IgD-negative memory B cell (primary cell): ENCODE measurements around the gene STEAP2. TPM values are rescaled to one million over a fixed set of nuclear protein-coding genes. Genes with fewer than 3 reads are reported as not detected.
A peak's percentile ranks its signal among the peaks of the same experiment; 100 is the strongest.

Experiments
- H3K27ac Mint-ChIP-seq, 3 donors: one replicate each; pipeline ENCODE4 v1.8.0; 2020 to 2022; ENCODE audit warnings: mild to moderate bottlenecking in 3 of 3, mixed read lengths in 3 of 3, moderate library complexity in 1 of 3
- H3K27me3 Mint-ChIP-seq: one replicate; pipeline ENCODE4 v1.8.0; 2021; ENCODE audit warnings: mixed read lengths
- H3K36me3 Mint-ChIP-seq: one replicate; pipeline ENCODE4 v1.8.0; 2020; ENCODE audit warnings: mild to moderate bottlenecking, mixed read lengths
- H3K4me1 Mint-ChIP-seq, 3 donors: one replicate each; pipeline ENCODE4 v1.8.0; 2020 to 2022; ENCODE audit warnings: mixed read lengths in 3 of 3, mild to moderate bottlenecking in 1 of 3
- H3K4me3 Mint-ChIP-seq, 4 donors: one replicate each; pipeline ENCODE4 v1.8.0; 2020 to 2022; ENCODE audit warnings: mild to moderate bottlenecking in 4 of 4, mixed read lengths in 4 of 4, moderate library complexity in 3 of 4
- H3K9me3 Mint-ChIP-seq, 3 donors: one replicate each; pipeline ENCODE4 v1.8.0; 2020 to 2021; ENCODE audit warnings: mixed read lengths in 3 of 3, mild to moderate bottlenecking in 1 of 3
- polyA plus RNA-seq: library from polyadenylated mRNA; unstranded; fragments of 300-500 nt; fragmentation: Illumina TruSeq; gene quantifications from one replicate; pipeline ENCODE4 v1.2.3, GENCODE V29; 2021

STEAP2 gene
- not detected for polyA plus RNA-seq

GRCh38 chr7:90211391-90212148 is at the start of gene STEAP2:
STEAP2 (plus strand) TSS chr7:90211740; CDS start chr7:90225083, 13,343 bp downstream.
- no peak within 1 kb of the TSS for H3K27ac Mint-ChIP-seq
- peaks cover 0 to 10% (median 4%) of the 10 kb centered on the region in 3 donors for H3K4me1 Mint-ChIP-seq
- peak within 1 kb of the TSS in 3 of 4 donors; percentile 56 to 88 (median 62) for H3K4me3 Mint-ChIP-seq
- H3K27me3 Mint-ChIP-seq: peaks cover 11% of the 10 kb centered on the region
- H3K9me3 Mint-ChIP-seq: no peaks in the 10 kb centered on the region
- no peaks in the 10 kb centered on the region for H3K36me3 Mint-ChIP-seq

DNA sequence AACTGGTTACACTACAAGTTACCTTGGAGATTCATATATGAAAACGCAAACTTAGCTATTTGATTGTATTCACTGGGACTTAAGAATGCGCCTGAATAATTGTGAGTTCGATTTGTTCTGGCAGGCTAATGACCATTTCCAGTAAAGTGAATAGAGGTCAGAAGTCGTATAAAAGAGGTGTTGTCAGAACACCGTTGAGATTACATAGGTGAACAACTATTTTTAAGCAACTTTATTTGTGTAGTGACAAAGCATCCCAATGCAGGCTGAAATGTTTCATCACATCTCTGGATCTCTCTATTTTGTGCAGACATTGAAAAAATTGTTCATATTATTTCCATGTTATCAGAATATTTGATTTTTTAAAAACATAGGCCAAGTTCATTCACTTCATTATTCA is 48.0 kb upstream of the STEAP2 start:
- Mint-ChIP-seq H3K27ac (no peak overlapping the region), H3K4me1 (no peaks in the 10 kb centered on the region), H3K36me3 (no peaks in the 10 kb centered on the region), H3K27me3 (peaks cover 12% of the 10 kb centered on the region), H3K9me3 (no peaks in the 10 kb centered on the region), H3K4me3 (no peak overlapping the region)

DNA sequence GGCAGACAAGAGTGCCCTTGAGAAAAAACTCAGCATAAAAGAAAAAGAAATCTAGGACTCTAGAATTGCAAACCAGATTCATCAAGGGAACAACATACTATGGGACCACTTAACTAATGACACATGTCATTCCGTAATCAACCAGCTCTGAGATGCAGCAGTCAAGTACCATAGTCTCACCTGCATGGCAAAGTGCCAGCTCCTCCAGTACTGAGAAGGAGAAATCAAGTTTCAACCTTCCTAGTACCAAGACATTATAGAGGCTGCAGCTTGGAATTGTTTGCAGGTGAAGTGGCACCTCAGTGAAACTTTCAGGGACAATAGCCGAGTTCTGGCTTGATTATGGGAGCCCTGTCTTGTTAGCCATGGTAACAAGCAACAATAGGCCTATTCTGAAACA is 45.8 kb upstream of the STEAP2 start:
- no peaks in the 10 kb centered on the region for H3K36me3 Mint-ChIP-seq

DNA sequence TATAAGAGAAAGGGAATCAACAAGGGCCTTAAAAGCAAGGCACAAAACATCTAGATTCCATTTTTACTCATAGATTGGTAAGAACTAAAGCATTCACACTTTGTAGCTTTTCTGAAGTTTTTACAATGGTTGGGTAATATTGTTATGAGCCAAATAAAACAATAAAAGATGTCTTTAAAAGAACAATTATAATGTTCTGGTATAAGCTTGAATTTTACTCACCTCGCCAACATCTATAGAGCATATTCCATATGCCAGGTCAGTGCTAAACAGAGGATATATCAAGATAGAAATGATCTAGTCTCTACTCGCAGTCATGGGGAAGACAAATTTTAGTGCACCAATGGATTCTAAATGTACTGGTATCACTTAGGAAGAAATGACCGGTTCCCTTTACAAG is 45.4 kb upstream of the STEAP2 start:
- H3K4me1 Mint-ChIP-seq: no peaks in the 10 kb centered on the region
- H3K36me3 Mint-ChIP-seq: no peaks in the 10 kb centered on the region
- peaks cover 0 to 4% (median 3%) of the 10 kb centered on the region in 3 donors for H3K9me3 Mint-ChIP-seq
- no peak overlapping the region for H3K27ac Mint-ChIP-seq
- peaks cover 13% of the 10 kb centered on the region for H3K27me3 Mint-ChIP-seq
- H3K4me3 Mint-ChIP-seq: no peak overlapping the region

More for the DNA sequence above, 45.8 kb upstream of the STEAP2 start:
- Mint-ChIP-seq H3K9me3 (peaks cover 0 to 4% (median 0%) of the 10 kb centered on the region in 3 donors), H3K4me3 (no peak overlapping the region), H3K4me1 (no peaks in the 10 kb centered on the region), H3K27ac (no peak overlapping the region), H3K27me3 (peaks cover 12% of the 10 kb centered on the region)

- Mint-ChIP-seq H3K9me3 (peaks cover 0 to 4% (median 3%) of the 10 kb centered on the region in 3 donors), H3K27ac (no peak overlapping the region), H3K4me3 (no peak overlapping the region), H3K36me3 (no peaks in the 10 kb centered on the region), H3K27me3 (peaks cover 15% of the 10 kb centered on the region), H3K4me1 (no peaks in the 10 kb centered on the region)
Measured at GRCh38 chr7:90167361-90167760, 44.2 kb upstream of the STEAP2 start.

DNA sequence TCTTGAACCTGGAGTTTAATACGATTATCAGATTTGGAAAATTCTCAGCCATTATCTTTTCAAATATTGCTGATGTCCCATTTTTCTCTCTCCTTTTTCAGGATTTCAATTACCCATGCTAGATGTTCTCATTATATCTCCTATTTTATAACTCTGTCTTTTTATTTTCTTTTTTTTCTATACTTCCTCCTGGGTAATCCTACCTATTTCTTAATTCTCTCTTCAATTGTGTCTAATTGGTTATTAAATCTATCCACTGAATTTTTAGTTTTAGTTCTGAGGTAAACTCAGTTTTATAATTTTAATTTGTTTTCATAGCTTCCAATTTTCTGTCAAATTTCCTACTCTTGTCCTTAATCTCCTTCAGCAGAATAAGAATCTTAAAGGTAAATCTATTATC is 41.6 kb upstream of the STEAP2 start:
- Mint-ChIP-seq H3K4me3 (no peak overlapping the region), H3K27ac (no peak overlapping the region), H3K27me3 (peaks cover 8% of the 10 kb centered on the region), H3K9me3 (peaks cover 0 to 4% (median 3%) of the 10 kb centered on the region in 3 donors), H3K4me1 (peaks cover 0 to 6% (median 6%) of the 10 kb centered on the region in 3 donors), H3K36me3 (peaks cover 2% of the 10 kb centered on the region)

- Mint-ChIP-seq H3K27me3 (peaks cover 6% of the 10 kb centered on the region), H3K36me3 (peaks cover 2% of the 10 kb centered on the region), H3K9me3 (peaks cover 0 to 4% (median 4%) of the 10 kb centered on the region in 3 donors), H3K27ac (no peak overlapping the region), H3K4me1 (peaks cover 0 to 6% (median 6%) of the 10 kb centered on the region in 3 donors), H3K4me3 (no peak overlapping the region)
Measured at GRCh38 chr7:90172121-90172520, 39.4 kb upstream of the STEAP2 start.

DNA sequence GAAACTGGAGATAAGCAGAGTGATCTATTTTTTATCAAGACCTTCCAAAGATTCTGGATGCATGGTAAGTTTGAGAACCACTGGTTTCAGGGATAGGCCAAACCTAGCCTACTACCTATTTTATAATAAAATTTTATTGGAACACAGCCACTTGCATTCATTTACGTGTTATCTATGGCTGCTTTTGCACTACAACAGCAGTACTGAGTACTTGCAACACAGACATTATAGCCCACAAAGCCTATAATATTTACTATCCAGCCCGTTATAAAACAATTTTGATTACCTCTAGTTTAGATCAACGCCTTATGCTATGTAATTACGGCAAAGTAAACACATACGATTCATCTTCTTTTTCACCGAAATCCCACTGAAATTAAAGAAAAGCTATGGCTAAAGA is 38.9 kb upstream of the STEAP2 start:
- H3K36me3 Mint-ChIP-seq: peaks cover 2% of the 10 kb centered on the region
- no peak overlapping the region for H3K4me3 Mint-ChIP-seq
- peaks cover 0 to 6% (median 6%) of the 10 kb centered on the region in 3 donors for H3K4me1 Mint-ChIP-seq
- H3K9me3 Mint-ChIP-seq: peaks cover 0 to 4% (median 4%) of the 10 kb centered on the region in 3 donors
- no peak overlapping the region for H3K27ac Mint-ChIP-seq
- peaks cover 6% of the 10 kb centered on the region for H3K27me3 Mint-ChIP-seq

- Mint-ChIP-seq H3K4me1 (peaks cover 0 to 6% (median 6%) of the 10 kb centered on the region in 3 donors), H3K4me3 (no peak overlapping the region), H3K36me3 (peaks cover 2% of the 10 kb centered on the region), H3K27ac (no peak overlapping the region), H3K27me3 (peaks cover 5% of the 10 kb centered on the region), H3K9me3 (peaks cover 0 to 4% (median 4%) of the 10 kb centered on the region in 3 donors)
Measured at GRCh38 chr7:90173127-90173844, 38.3 kb upstream of the STEAP2 start.

GRCh38 chr7:90175667-90176066 is 35.9 kb upstream of the STEAP2 start:
- H3K27ac Mint-ChIP-seq: no peak overlapping the region
- peaks cover 0 to 4% (median 0%) of the 10 kb centered on the region in 3 donors for H3K9me3 Mint-ChIP-seq
- peaks cover 3% of the 10 kb centered on the region for H3K27me3 Mint-ChIP-seq
- peaks cover 8 to 20% (median 13%) of the 10 kb centered on the region in 3 donors for H3K4me1 Mint-ChIP-seq
- H3K4me3 Mint-ChIP-seq: no peak overlapping the region
- H3K36me3 Mint-ChIP-seq: peaks cover 2% of the 10 kb centered on the region

GRCh38 chr7:90176195-90176594 is 35.3 kb upstream of the STEAP2 start:
- no peak overlapping the region for H3K27ac Mint-ChIP-seq
- peaks cover 0 to 1% (median 0%) of the 10 kb centered on the region in 3 donors for H3K9me3 Mint-ChIP-seq
- H3K36me3 Mint-ChIP-seq: peaks cover 2% of the 10 kb centered on the region
- peaks cover 8 to 20% (median 13%) of the 10 kb centered on the region in 3 donors for H3K4me1 Mint-ChIP-seq
- peaks cover 2% of the 10 kb centered on the region for H3K27me3 Mint-ChIP-seq
- H3K4me3 Mint-ChIP-seq: no peak overlapping the region

- Mint-ChIP-seq H3K36me3 (peaks cover 2% of the 10 kb centered on the region), H3K9me3 (peaks cover 0 to 3% (median 0%) of the 10 kb centered on the region in 3 donors), H3K4me3 (no peak overlapping the region), H3K4me1 (peaks cover 7 to 16% (median 8%) of the 10 kb centered on the region in 3 donors), H3K27ac (no peak overlapping the region), H3K27me3 (no peaks in the 10 kb centered on the region)
Measured at GRCh38 chr7:90178166-90178565, 33.4 kb upstream of the STEAP2 start.

DNA sequence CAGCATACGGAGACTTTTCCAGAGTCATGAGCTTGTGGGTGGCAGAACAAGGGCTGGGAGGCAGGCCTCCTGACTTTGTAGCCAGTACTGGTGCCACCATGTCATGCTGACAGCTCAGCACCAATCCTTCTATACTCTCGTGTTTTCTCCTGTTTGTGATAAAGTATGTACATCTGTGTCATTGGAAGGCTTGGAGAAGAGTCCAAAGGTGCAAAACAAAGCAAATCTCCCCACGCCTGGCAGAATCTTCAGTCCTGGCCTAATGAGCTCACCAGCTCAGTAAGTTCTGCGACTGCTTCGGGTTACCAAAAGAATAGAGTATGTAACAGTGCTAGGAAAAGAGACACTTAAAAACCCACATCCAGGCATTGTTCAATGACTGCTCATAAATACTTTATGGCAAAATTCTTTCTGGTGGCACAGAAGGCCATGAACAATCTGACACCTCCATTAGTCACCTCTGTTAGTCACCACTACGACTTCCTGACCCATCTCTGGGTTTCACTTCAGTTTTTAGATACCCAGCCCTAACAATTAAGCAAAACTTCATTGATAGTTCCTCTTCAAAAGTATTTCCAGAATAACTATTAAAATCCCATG is 32.8 kb upstream of the STEAP2 start:
- H3K27ac Mint-ChIP-seq: peak overlapping the region in 2 of 3 donors; percentile 13 to 67
- H3K9me3 Mint-ChIP-seq: peaks cover 0 to 3% (median 0%) of the 10 kb centered on the region in 3 donors
- no peak overlapping the region for H3K4me3 Mint-ChIP-seq
- H3K4me1 Mint-ChIP-seq: peaks cover 7 to 14% (median 8%) of the 10 kb centered on the region in 3 donors
- peaks cover 2% of the 10 kb centered on the region for H3K36me3 Mint-ChIP-seq
- no peaks in the 10 kb centered on the region for H3K27me3 Mint-ChIP-seq

DNA sequence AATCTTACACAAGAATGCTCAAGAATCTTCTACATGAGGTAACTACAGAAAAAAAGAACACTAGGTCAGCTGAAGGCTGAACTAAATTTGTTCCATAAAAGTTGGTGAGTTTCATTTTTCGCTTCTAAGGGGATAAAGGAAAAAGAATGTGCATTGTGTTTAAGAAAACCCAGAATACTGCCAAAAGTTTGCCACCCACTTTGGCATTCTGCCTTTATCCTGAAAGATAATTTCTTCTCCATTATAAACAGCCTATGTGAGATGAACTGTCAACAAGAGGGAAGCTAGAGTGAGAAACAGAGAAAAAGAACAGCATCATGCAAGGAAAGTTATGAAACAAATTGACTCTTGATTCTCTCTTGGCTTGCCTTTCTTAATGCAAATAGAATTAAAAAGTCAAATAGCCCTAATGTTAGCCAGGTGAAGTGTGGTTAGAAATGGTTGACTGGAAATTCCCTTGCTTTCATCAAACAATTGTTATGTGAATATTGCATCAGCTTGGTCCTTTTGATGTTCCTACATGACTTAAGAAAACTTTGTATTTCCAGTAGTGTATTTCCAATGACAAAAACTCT is 31.4 kb upstream of the STEAP2 start:
- H3K4me3 Mint-ChIP-seq: no peak overlapping the region
- no peaks in the 10 kb centered on the region for H3K27me3 Mint-ChIP-seq
- H3K4me1 Mint-ChIP-seq: peaks cover 7 to 14% (median 8%) of the 10 kb centered on the region in 3 donors
- peak overlapping the region in 1 of 3 donors; percentile 9 for H3K27ac Mint-ChIP-seq
- peaks cover 0 to 3% (median 0%) of the 10 kb centered on the region in 3 donors for H3K9me3 Mint-ChIP-seq
- H3K36me3 Mint-ChIP-seq: no peaks in the 10 kb centered on the region

GRCh38 chr7:90180649-90181048 is 30.9 kb upstream of the STEAP2 start:
- no peaks in the 10 kb centered on the region for H3K36me3 Mint-ChIP-seq
- no peak overlapping the region for H3K4me3 Mint-ChIP-seq
- H3K27me3 Mint-ChIP-seq: no peaks in the 10 kb centered on the region
- peaks cover 0 to 3% (median 0%) of the 10 kb centered on the region in 3 donors for H3K9me3 Mint-ChIP-seq
- H3K27ac Mint-ChIP-seq: no peak overlapping the region
- peaks cover 7 to 14% (median 8%) of the 10 kb centered on the region in 3 donors for H3K4me1 Mint-ChIP-seq
